Ovary (tissue), 3 donors: ENCODE measurements around the gene C8G.

Experiments
- EP300 ChIP-seq: sonication (generic); formaldehyde crosslinking; IDR thresholded peaks from one replicate; pipeline ENCODE4 v1.6.1; 2017; ENCODE audit warnings: antibody characterized with exemption
- POLR2A ChIP-seq: fragments of 450-650 bp; IDR thresholded peaks from one replicate; pipeline ENCODE4 v1.6.1; 2017; ENCODE audit warnings: antibody characterized with exemption, mild to moderate bottlenecking, moderate library complexity
- TF ChIP-seq, protein P1 (sequence below), 3 donors: fragments of 450-650 bp in 2 of 3; fragments of 200-600 bp in 1 of 3; IDR thresholded peaks; one replicate each; pipeline versions ENCODE4 v1.5.1 to v1.8.0; 2016 to 2022; ENCODE audit warnings: antibody characterized with exemption in 3 of 3, mild to moderate bottlenecking in 1 of 3
- donor health status: DM: no; HTN: no; CAD: no.

DNA sequence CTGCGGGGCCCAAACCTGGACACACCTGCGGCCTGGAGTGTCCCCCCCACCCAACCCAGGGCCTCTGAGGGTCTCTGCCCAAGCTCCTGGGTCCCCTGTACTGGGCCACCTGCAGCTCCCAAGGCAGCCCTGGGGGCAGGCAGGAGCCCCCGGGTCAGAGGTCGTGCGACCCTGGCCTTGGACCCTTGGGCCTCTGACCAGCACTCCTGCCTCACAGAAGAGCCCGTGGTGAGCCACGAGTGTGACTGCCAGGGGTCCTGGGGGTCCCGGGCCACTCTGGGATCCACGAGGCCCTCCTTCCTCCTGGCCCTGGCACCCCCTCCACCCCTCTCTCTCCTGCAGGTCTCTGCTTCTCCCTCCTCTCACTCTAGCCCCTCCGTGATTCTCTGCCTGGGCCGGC lies 27.3 kb downstream of the C8G start:
- TF ChIP-seq POLR2A (no peak), EP300 (no peak)
- TF ChIP-seq, protein P1, sequence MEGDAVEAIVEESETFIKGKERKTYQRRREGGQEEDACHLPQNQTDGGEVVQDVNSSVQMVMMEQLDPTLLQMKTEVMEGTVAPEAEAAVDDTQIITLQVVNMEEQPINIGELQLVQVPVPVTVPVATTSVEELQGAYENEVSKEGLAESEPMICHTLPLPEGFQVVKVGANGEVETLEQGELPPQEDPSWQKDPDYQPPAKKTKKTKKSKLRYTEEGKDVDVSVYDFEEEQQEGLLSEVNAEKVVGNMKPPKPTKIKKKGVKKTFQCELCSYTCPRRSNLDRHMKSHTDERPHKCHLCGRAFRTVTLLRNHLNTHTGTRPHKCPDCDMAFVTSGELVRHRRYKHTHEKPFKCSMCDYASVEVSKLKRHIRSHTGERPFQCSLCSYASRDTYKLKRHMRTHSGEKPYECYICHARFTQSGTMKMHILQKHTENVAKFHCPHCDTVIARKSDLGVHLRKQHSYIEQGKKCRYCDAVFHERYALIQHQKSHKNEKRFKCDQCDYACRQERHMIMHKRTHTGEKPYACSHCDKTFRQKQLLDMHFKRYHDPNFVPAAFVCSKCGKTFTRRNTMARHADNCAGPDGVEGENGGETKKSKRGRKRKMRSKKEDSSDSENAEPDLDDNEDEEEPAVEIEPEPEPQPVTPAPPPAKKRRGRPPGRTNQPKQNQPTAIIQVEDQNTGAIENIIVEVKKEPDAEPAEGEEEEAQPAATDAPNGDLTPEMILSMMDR (IDR thresholded peaks at IDR 0.05) = no peak
